H9 (cell line): ENCODE measurements around the gene PSMB3. TPM values are rescaled to one million over a fixed set of nuclear protein-coding genes. Genes with fewer than 3 reads are reported as not detected.
A peak's percentile ranks its signal among the peaks of the same experiment; 100 is the strongest.

ENCODE experiments used
- DNase-seq: peaks from one replicate; pipeline ENCODE4 v3.0.0-alpha.2; 2017
- H2AFZ ChIP-seq: one replicate; pipeline ENCODE4 v1.6.1; 2013; ENCODE audit warnings: mild to moderate bottlenecking, low read length, control low read depth, moderate library complexity
- H2AK5ac ChIP-seq: 2 replicates; pipeline ENCODE4 v1.6.1; 2013; ENCODE audit warnings: low read length, control low read depth, mixed read lengths; ENCODE audit not compliant: insufficient read length
- H2BK120ac ChIP-seq: one replicate; pipeline ENCODE4 v1.6.1; 2013; ENCODE audit warnings: low read depth, mild to moderate bottlenecking, low read length, control low read depth, inconsistent platforms; ENCODE audit not compliant: poor library complexity, severe bottlenecking
- H2BK12ac ChIP-seq: 2 replicates; pipeline ENCODE4 v1.6.1; 2013; ENCODE audit warnings: low read length, control low read depth, mixed read lengths, low read depth; ENCODE audit not compliant: insufficient read length
- H2BK15ac ChIP-seq: 2 replicates; pipeline ENCODE4 v1.6.1; 2013; ENCODE audit warnings: low read depth, low read length, control low read depth
- H2BK20ac ChIP-seq: one replicate; pipeline ENCODE4 v1.6.1; 2013; ENCODE audit warnings: low read depth, mild to moderate bottlenecking, low read length, control low read depth, inconsistent platforms; ENCODE audit not compliant: poor library complexity, severe bottlenecking
- H2BK5ac ChIP-seq: 2 replicates; pipeline ENCODE4 v1.6.1; 2013; ENCODE audit warnings: low read length, control low read depth, mixed read lengths; ENCODE audit not compliant: insufficient read length
- H3K14ac ChIP-seq: 2 replicates; pipeline ENCODE4 v1.6.1; 2013; ENCODE audit warnings: low read length, control low read depth; ENCODE audit not compliant: insufficient read depth
- H3K18ac ChIP-seq: 2 replicates; pipeline ENCODE4 v1.6.1; 2013; ENCODE audit warnings: low read depth, mild to moderate bottlenecking, mixed read lengths, low read length, control low read depth; ENCODE audit not compliant: insufficient read length
- H3K23ac ChIP-seq: 2 replicates; pipeline ENCODE4 v1.6.1; 2013; ENCODE audit warnings: low read length, control low read depth, mixed read lengths, low read depth; ENCODE audit not compliant: insufficient read length
- H3K23me2 ChIP-seq: 2 replicates; pipeline ENCODE4 v1.6.1; 2013; ENCODE audit warnings: low read depth, mild to moderate bottlenecking, mixed read lengths, low read length, control low read depth; ENCODE audit not compliant: insufficient read length, poor library complexity, severe bottlenecking
- H3K27ac ChIP-seq: 2 replicates; pipeline ENCODE4 v1.5.1; 2013; ENCODE audit warnings: low read length, control low read depth, mixed read lengths, low read depth; ENCODE audit not compliant: insufficient read length
- H3K27me3 ChIP-seq: 2 replicates; pipeline ENCODE4 v1.6.1; 2013; ENCODE audit warnings: low read length, control low read depth, inconsistent platforms; ENCODE audit not compliant: insufficient read depth
- H3K4ac ChIP-seq: 2 replicates; pipeline ENCODE4 v1.6.1; 2013; ENCODE audit warnings: low read depth, mild to moderate bottlenecking, control low read depth, inconsistent platforms, low read length, moderate library complexity
- H3K4me1 ChIP-seq: 2 replicates; pipeline ENCODE4 v1.6.1; 2013; ENCODE audit warnings: low read length, control low read depth, inconsistent platforms; ENCODE audit not compliant: insufficient read depth
- H3K4me2 ChIP-seq: 2 replicates; pipeline ENCODE4 v1.6.1; 2013; ENCODE audit warnings: low read length, control low read depth, mixed read lengths; ENCODE audit not compliant: insufficient read length, insufficient read depth
- H3K56ac ChIP-seq: 2 replicates; pipeline ENCODE4 v1.6.1; 2013; ENCODE audit warnings: low read depth, mild to moderate bottlenecking, mixed read lengths, low read length, control low read depth; ENCODE audit not compliant: insufficient read length
- H3K79me1 ChIP-seq: 2 replicates; pipeline ENCODE4 v1.6.1; 2013; ENCODE audit warnings: low read depth, mild to moderate bottlenecking, moderate library complexity, low read length, control low read depth, inconsistent platforms; ENCODE audit not compliant: insufficient read depth, poor library complexity, severe bottlenecking
- H3K79me2 ChIP-seq: 2 replicates; pipeline ENCODE4 v1.6.1; 2013; ENCODE audit warnings: low read length, control low read depth, inconsistent platforms; ENCODE audit not compliant: insufficient read depth
- H3K9ac ChIP-seq: 2 replicates; pipeline ENCODE4 v1.6.1; 2013; ENCODE audit warnings: low read length, control low read depth, mixed read lengths; ENCODE audit not compliant: insufficient read length; ENCODE audit errors: extremely low read depth
- H3K9me3 ChIP-seq: one replicate; pipeline ENCODE4 v1.6.1; 2013; ENCODE audit warnings: low read depth, low read length, inconsistent platforms; ENCODE audit not compliant: control insufficient read depth
- H3T11ph ChIP-seq: one replicate; pipeline ENCODE4 v1.6.1; 2013; ENCODE audit warnings: mild to moderate bottlenecking, low read length, control low read depth, inconsistent platforms
- H4K20me1 ChIP-seq: one replicate; pipeline ENCODE4 v1.6.1; 2013; ENCODE audit not compliant: control insufficient read depth, insufficient read length, insufficient read depth
- H4K5ac ChIP-seq: 2 replicates; pipeline ENCODE4 v1.6.1; 2013; ENCODE audit warnings: low read depth, mild to moderate bottlenecking, mixed read lengths, low read length, control low read depth; ENCODE audit not compliant: insufficient read length
- H4K8ac ChIP-seq: replicated peaks from 2 replicates; pipeline ENCODE4 v1.6.1; 2013; ENCODE audit warnings: low read length, control low read depth, mixed read lengths, low read depth; ENCODE audit not compliant: insufficient read length
- H4K91ac ChIP-seq: 2 replicates; pipeline ENCODE4 v1.6.1; 2013; ENCODE audit warnings: low read depth, mild to moderate bottlenecking, moderate library complexity, mixed read lengths, low read length, control low read depth; ENCODE audit not compliant: insufficient read length
- H3K27ac Mint-ChIP-seq, 3 experiments: 2 replicates in 2 of 3; 3 replicates in 1 of 3; pipeline ENCODE4 v1.8.0; 2020 to 2021; ENCODE audit warnings: mixed read lengths in 3 of 3, mild to moderate bottlenecking in 1 of 3, moderate library complexity in 1 of 3
- H3K27me3 Mint-ChIP-seq: 2 replicates; pipeline ENCODE4 v1.8.0; 2021; ENCODE audit warnings: low read depth, mild to moderate bottlenecking, moderate library complexity, mixed read lengths
- H3K36me3 Mint-ChIP-seq, 3 experiments: 2 replicates in 2 of 3; 3 replicates in 1 of 3; pipeline ENCODE4 v1.8.0; 2020 to 2021; ENCODE audit warnings: low read depth in 3 of 3, mixed read lengths in 3 of 3; ENCODE audit not compliant: insufficient read depth in 1 of 3
- H3K4me1 Mint-ChIP-seq, 2 experiments: 2 replicates each; pipeline ENCODE4 v1.8.0; 2020; ENCODE audit warnings: mixed read lengths in 2 of 2
- H3K4me3 Mint-ChIP-seq, 2 experiments: 2 replicates in 1 of 2; 3 replicates in 1 of 2; pipeline ENCODE4 v1.8.0; 2020 to 2021; ENCODE audit warnings: mild to moderate bottlenecking in 2 of 2, mixed read lengths in 2 of 2, moderate library complexity in 1 of 2
- H3K9me3 Mint-ChIP-seq, 2 experiments: 2 replicates in 1 of 2; 3 replicates in 1 of 2; pipeline ENCODE4 v1.8.0; 2020; ENCODE audit warnings: mild to moderate bottlenecking in 2 of 2, mixed read lengths in 2 of 2, moderate library complexity in 1 of 2
- CTCF ChIP-seq: fragments of 200-600 bp; sonication (generic); conservative IDR thresholded peaks from 3 replicates; pipeline ENCODE4 v1.8.0; 2021; ENCODE audit warnings: antibody characterized with exemption, mild to moderate bottlenecking
- WGBS: extraction: QIAGEN DNeasy Blood & Tissue Kit; methylation state at CpG from one replicate; pipeline ENCODE4 v1.1.7; 2013; ENCODE audit warnings: missing lambda C conversion rate, low lambda C conversion rate, mixed read lengths; ENCODE audit not compliant: insufficient read length; ENCODE audit errors: extremely low coverage; 5-methylcytosine and 5-hydroxymethylcytosine counted together
- total RNA-seq: library from RNA; stranded (reverse); gene quantifications from 2 replicates; pipeline ENCODE4 v1.2.1, GENCODE V29; 2021

PSMB3 gene
- total RNA-seq, 1 experiment from 2014 or later: 242 TPM

- whole genome bisulfite sequencing: no CpG with 5 or more reads among the region's 22 CpGs
- no peak overlapping the region for H2BK15ac ChIP-seq
- H3K4me1 Mint-ChIP-seq: peaks cover 20% of the 10 kb centered on the region in 2 experiments
- peaks cover 17 to 31% (median 25%) of the 10 kb centered on the region in 3 experiments for H3K36me3 Mint-ChIP-seq
- no peak overlapping the region for H2BK5ac ChIP-seq
- H4K8ac ChIP-seq: no peak overlapping the region
- peak overlapping the region; percentile 97 for H3K4me3 Mint-ChIP-seq
- H3K27ac Mint-ChIP-seq: peak overlapping the region in 2 of 3 experiments; percentile 94 to 97; a peak in 3 of 7 replicates
- no peaks in the 10 kb centered on the region for H4K20me1 ChIP-seq
- H3K23me2 ChIP-seq: peaks cover 29% of the 10 kb centered on the region
- peak overlapping the region; percentile 83 for H3K9ac ChIP-seq
- no peak overlapping the region for H3K4ac ChIP-seq
- H3K23ac ChIP-seq: no peak overlapping the region
- no peaks in the 10 kb centered on the region for H3K79me1 ChIP-seq
- no peak overlapping the region for H4K5ac ChIP-seq
- no peak overlapping the region for H2BK12ac ChIP-seq
- H3K9me3 Mint-ChIP-seq: peaks cover 0 to 3% of the 10 kb centered on the region in 2 experiments; a peak in 2 of 5 replicates
- H3K4me2 ChIP-seq: peak overlapping the region; percentile 98
- no peak overlapping the region for H3K14ac ChIP-seq
- H3K27me3 ChIP-seq: no peaks in the 10 kb centered on the region
- H3K27ac ChIP-seq: no peak overlapping the region
- H3K79me2 ChIP-seq: 0 out of 2 replicates have a peak, but pooled peaks cover 2% of the 10 kb centered on the region
- no peak for TF ChIP-seq CTCF
- no peaks in the 10 kb centered on the region for H3K4me1 ChIP-seq
- H4K91ac ChIP-seq: no peak overlapping the region
- DNase-seq: no peak
- no peak overlapping the region for H3K56ac ChIP-seq
- no peak overlapping the region for H2AFZ ChIP-seq
- no peak overlapping the region for H2AK5ac ChIP-seq
- H2BK20ac ChIP-seq: no peak overlapping the region
- H3T11ph ChIP-seq: no peak overlapping the region
- H3K9me3 ChIP-seq: no peaks in the 10 kb centered on the region
- no peak overlapping the region for H2BK120ac ChIP-seq
- no peak overlapping the region for H3K18ac ChIP-seq
- H3K27me3 Mint-ChIP-seq: peaks cover 11% of the 10 kb centered on the region
Measured at GRCh38 chr17:38753071-38753506, 548 bp downstream of the PSMB3 start.
